ENCODE data around the gene TH.

DNA sequence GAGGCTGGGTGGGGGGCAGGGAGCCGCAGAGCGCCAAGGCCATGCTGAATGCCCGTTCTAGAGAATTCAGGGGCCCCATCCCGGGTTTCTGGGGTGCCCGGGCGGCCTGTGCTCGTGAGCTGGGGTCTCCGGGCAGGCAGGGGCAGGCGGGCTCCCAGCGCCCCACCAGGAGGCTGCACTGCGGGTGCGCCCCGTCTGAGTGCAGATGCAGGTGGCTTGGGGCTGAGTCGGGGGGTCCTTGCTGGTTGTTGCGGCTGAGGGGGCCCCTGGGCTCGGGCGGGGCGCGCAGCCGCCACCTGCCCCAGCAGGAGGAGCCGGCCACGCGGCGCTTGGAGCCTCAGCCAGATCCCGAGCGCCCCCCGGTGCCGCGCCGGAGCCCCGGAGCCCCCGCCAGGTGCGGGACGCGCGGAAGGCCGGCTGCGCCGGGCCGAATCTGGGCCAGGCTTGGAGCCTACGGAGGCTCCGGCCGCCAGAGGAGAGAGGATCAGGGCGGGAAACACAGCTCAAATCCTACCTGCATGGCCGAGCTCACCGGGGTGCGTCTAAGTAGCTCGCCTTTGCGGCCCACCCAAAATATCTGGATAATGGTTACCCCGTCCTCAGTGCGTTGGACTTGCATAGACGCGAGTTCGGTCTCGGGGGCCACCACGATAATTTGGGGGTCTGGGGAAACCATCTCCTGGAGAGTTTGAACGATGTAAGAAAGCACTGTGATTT, 31.8 kb downstream of the TH start:
- TF ChIP-seq, protein P1, sequence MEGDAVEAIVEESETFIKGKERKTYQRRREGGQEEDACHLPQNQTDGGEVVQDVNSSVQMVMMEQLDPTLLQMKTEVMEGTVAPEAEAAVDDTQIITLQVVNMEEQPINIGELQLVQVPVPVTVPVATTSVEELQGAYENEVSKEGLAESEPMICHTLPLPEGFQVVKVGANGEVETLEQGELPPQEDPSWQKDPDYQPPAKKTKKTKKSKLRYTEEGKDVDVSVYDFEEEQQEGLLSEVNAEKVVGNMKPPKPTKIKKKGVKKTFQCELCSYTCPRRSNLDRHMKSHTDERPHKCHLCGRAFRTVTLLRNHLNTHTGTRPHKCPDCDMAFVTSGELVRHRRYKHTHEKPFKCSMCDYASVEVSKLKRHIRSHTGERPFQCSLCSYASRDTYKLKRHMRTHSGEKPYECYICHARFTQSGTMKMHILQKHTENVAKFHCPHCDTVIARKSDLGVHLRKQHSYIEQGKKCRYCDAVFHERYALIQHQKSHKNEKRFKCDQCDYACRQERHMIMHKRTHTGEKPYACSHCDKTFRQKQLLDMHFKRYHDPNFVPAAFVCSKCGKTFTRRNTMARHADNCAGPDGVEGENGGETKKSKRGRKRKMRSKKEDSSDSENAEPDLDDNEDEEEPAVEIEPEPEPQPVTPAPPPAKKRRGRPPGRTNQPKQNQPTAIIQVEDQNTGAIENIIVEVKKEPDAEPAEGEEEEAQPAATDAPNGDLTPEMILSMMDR (IDR thresholded peaks at IDR 0.05 in 2 of 3, conservative IDR thresholded peaks at IDR 0.05 in 1 of 3; ENCODE audit: insufficient read depth in 2 of 3, low read depth in 1 of 3, low read length in 3 of 3) = no peak
- TF ChIP-seq ARID2 (IDR thresholded peaks at IDR 0.05) (no peak), MAFF (IDR thresholded peaks at IDR 0.05; ENCODE audit: low read length) (no peak), PHF8 (IDR thresholded peaks at IDR 0.05; ENCODE audit: borderline replicate concordance, low read length) (no peak), MAZ (CRISPR knock-in tag; conservative IDR thresholded peaks at IDR 0.05 in 1 of 2, IDR thresholded peaks at IDR 0.05 in 1 of 2) (no peak), SP1 (CRISPR knock-in tag; IDR thresholded peaks at IDR 0.05) (no peak), POLR2AphosphoS5 (IDR thresholded peaks at IDR 0.05; ENCODE audit: control insufficient read depth, insufficient read depth, low read depth, low read length) (no peak), PHF21A (IDR thresholded peaks at IDR 0.05; ENCODE audit: borderline replicate concordance, low read depth) (no peak), GABPA (tag; conservative IDR thresholded peaks at IDR 0.05; ENCODE audit: low read depth) (no peak)
- TF ChIP-seq, protein P2, sequence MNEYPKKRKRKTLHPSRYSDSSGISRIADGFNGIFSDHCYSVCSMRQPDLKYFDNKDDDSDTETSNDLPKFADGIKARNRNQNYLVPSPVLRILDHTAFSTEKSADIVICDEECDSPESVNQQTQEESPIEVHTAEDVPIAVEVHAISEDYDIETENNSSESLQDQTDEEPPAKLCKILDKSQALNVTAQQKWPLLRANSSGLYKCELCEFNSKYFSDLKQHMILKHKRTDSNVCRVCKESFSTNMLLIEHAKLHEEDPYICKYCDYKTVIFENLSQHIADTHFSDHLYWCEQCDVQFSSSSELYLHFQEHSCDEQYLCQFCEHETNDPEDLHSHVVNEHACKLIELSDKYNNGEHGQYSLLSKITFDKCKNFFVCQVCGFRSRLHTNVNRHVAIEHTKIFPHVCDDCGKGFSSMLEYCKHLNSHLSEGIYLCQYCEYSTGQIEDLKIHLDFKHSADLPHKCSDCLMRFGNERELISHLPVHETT (CRISPR knock-in tag; conservative IDR thresholded peaks at IDR 0.05 in 1 of 2, IDR thresholded peaks at IDR 0.05 in 1 of 2) = no peak
- TF ChIP-seq, protein P3, sequence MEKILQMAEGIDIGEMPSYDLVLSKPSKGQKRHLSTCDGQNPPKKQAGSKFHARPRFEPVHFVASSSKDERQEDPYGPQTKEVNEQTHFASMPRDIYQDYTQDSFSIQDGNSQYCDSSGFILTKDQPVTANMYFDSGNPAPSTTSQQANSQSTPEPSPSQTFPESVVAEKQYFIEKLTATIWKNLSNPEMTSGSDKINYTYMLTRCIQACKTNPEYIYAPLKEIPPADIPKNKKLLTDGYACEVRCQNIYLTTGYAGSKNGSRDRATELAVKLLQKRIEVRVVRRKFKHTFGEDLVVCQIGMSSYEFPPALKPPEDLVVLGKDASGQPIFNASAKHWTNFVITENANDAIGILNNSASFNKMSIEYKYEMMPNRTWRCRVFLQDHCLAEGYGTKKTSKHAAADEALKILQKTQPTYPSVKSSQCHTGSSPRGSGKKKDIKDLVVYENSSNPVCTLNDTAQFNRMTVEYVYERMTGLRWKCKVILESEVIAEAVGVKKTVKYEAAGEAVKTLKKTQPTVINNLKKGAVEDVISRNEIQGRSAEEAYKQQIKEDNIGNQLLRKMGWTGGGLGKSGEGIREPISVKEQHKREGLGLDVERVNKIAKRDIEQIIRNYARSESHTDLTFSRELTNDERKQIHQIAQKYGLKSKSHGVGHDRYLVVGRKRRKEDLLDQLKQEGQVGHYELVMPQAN (IDR thresholded peaks at IDR 0.05; ENCODE audit: borderline replicate concordance) = no peak
- TF ChIP-seq, protein P4, sequence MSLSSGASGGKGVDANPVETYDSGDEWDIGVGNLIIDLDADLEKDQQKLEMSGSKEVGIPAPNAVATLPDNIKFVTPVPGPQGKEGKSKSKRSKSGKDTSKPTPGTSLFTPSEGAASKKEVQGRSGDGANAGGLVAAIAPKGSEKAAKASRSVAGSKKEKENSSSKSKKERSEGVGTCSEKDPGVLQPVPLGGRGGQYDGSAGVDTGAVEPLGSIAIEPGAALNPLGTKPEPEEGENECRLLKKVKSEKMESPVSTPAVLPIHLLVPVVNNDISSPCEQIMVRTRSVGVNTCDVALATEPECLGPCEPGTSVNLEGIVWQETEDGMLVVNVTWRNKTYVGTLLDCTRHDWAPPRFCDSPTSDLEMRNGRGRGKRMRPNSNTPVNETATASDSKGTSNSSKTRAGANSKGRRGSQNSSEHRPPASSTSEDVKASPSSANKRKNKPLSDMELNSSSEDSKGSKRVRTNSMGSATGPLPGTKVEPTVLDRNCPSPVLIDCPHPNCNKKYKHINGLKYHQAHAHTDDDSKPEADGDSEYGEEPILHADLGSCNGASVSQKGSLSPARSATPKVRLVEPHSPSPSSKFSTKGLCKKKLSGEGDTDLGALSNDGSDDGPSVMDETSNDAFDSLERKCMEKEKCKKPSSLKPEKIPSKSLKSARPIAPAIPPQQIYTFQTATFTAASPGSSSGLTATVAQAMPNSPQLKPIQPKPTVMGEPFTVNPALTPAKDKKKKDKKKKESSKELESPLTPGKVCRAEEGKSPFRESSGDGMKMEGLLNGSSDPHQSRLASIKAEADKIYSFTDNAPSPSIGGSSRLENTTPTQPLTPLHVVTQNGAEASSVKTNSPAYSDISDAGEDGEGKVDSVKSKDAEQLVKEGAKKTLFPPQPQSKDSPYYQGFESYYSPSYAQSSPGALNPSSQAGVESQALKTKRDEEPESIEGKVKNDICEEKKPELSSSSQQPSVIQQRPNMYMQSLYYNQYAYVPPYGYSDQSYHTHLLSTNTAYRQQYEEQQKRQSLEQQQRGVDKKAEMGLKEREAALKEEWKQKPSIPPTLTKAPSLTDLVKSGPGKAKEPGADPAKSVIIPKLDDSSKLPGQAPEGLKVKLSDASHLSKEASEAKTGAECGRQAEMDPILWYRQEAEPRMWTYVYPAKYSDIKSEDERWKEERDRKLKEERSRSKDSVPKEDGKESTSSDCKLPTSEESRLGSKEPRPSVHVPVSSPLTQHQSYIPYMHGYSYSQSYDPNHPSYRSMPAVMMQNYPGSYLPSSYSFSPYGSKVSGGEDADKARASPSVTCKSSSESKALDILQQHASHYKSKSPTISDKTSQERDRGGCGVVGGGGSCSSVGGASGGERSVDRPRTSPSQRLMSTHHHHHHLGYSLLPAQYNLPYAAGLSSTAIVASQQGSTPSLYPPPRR (CRISPR knock-in tag; IDR thresholded peaks at IDR 0.05; ENCODE audit: borderline replicate concordance) = no peak
- TF ChIP-seq, protein P5, sequence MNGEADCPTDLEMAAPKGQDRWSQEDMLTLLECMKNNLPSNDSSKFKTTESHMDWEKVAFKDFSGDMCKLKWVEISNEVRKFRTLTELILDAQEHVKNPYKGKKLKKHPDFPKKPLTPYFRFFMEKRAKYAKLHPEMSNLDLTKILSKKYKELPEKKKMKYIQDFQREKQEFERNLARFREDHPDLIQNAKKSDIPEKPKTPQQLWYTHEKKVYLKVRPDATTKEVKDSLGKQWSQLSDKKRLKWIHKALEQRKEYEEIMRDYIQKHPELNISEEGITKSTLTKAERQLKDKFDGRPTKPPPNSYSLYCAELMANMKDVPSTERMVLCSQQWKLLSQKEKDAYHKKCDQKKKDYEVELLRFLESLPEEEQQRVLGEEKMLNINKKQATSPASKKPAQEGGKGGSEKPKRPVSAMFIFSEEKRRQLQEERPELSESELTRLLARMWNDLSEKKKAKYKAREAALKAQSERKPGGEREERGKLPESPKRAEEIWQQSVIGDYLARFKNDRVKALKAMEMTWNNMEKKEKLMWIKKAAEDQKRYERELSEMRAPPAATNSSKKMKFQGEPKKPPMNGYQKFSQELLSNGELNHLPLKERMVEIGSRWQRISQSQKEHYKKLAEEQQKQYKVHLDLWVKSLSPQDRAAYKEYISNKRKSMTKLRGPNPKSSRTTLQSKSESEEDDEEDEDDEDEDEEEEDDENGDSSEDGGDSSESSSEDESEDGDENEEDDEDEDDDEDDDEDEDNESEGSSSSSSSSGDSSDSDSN (IDR thresholded peaks at IDR 0.05; ENCODE audit: borderline replicate concordance in 1 of 2, low read depth in 2 of 2, low read length in 2 of 2) = no peak
- TF ChIP-seq, protein P6, sequence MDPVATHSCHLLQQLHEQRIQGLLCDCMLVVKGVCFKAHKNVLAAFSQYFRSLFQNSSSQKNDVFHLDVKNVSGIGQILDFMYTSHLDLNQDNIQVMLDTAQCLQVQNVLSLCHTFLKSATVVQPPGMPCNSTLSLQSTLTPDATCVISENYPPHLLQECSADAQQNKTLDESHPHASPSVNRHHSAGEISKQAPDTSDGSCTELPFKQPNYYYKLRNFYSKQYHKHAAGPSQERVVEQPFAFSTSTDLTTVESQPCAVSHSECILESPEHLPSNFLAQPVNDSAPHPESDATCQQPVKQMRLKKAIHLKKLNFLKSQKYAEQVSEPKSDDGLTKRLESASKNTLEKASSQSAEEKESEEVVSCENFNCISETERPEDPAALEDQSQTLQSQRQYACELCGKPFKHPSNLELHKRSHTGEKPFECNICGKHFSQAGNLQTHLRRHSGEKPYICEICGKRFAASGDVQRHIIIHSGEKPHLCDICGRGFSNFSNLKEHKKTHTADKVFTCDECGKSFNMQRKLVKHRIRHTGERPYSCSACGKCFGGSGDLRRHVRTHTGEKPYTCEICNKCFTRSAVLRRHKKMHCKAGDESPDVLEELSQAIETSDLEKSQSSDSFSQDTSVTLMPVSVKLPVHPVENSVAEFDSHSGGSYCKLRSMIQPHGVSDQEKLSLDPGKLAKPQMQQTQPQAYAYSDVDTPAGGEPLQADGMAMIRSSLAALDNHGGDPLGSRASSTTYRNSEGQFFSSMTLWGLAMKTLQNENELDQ (CRISPR knock-in tag; IDR thresholded peaks at IDR 0.05; ENCODE audit: borderline replicate concordance) = no peak

All from K562 (cell line).